Effector memory CD4-positive, alpha-beta T cell (primary cell): ENCODE measurements around the gene LCE1D.

ENCODE experiments used
- DNase-seq, 3 donors: peaks; one replicate each; pipeline ENCODE4 v3.0.0-alpha.2; 2020
- H3K27ac ChIP-seq: 2 replicates; pipeline ENCODE4 v1.7.0; 2013; ENCODE audit warnings: mild to moderate bottlenecking, low read length, moderate library complexity; ENCODE audit not compliant: insufficient read depth, poor library complexity, severe bottlenecking
- H3K27me3 ChIP-seq: replicated peaks from 2 replicates; pipeline ENCODE4 v1.7.0; 2013; ENCODE audit warnings: mild to moderate bottlenecking, low read length; ENCODE audit not compliant: insufficient read depth, control insufficient read depth, poor library complexity, severe bottlenecking
- H3K36me3 ChIP-seq: 2 replicates; pipeline ENCODE4 v1.7.0; 2013; ENCODE audit warnings: mild to moderate bottlenecking, low read length, moderate library complexity; ENCODE audit not compliant: control insufficient read depth, insufficient read depth
- H3K4me1 ChIP-seq: 2 replicates; pipeline ENCODE4 v1.7.0; 2013; ENCODE audit warnings: low read length, mild to moderate bottlenecking; ENCODE audit not compliant: control insufficient read depth, insufficient read depth, poor library complexity, severe bottlenecking
- H3K4me3 ChIP-seq: 2 replicates; pipeline ENCODE4 v1.7.0; 2013; ENCODE audit warnings: low read length, low read depth, mild to moderate bottlenecking; ENCODE audit not compliant: insufficient read depth, poor library complexity, severe bottlenecking
- H3K9me3 ChIP-seq: 2 replicates; pipeline ENCODE4 v1.7.0; 2013; ENCODE audit warnings: mild to moderate bottlenecking, low read length, moderate library complexity; ENCODE audit not compliant: control insufficient read depth

LCE1D gene

GRCh38 chr1:152768847-152769533 lies 27.5 kb upstream of the LCE1D start:
- H3K27ac ChIP-seq, result no peak overlapping the region
- no peak for DNase-seq
- H3K4me3 ChIP-seq, result no peak overlapping the region
- no peaks in the 10 kb centered on the region for H3K27me3 ChIP-seq
- H3K36me3 ChIP-seq, result no peaks in the 10 kb centered on the region
- H3K9me3 ChIP-seq, result no peaks in the 10 kb centered on the region
- H3K4me1 ChIP-seq, result no peaks in the 10 kb centered on the region

GRCh38 chr1:152770411-152770810 lies 26.1 kb upstream of the LCE1D start:
- DNase-seq, result no peak
- Histone ChIP-seq H3K4me3 (no peak overlapping the region), H3K9me3 (no peaks in the 10 kb centered on the region), H3K36me3 (no peaks in the 10 kb centered on the region), H3K27me3 (peaks cover 4% of the 10 kb centered on the region), H3K4me1 (no peaks in the 10 kb centered on the region), H3K27ac (no peak overlapping the region)

GRCh38 chr1:152774875-152775274 lies 21.6 kb upstream of the LCE1D start, which contains the start of gene LCE1F:
TSS of gene LCE1F (plus strand) at chr1:152775140. CDS start at chr1:152776372, 1,232 bp downstream.
- Histone ChIP-seq H3K36me3 (no peaks in the 10 kb centered on the region), H3K9me3 (no peaks in the 10 kb centered on the region), H3K4me3 (no peak within 1 kb of the TSS), H3K27ac (no peak within 1 kb of the TSS), H3K27me3 (peaks cover 4% of the 10 kb centered on the region), H3K4me1 (no peaks in the 10 kb centered on the region)
- DNase-seq, result no peak

- H3K36me3 ChIP-seq, result no peaks in the 10 kb centered on the region
- no peak overlapping the region for H3K27ac ChIP-seq
- no peak for DNase-seq
- no peak overlapping the region for H3K4me3 ChIP-seq
- no peaks in the 10 kb centered on the region for H3K9me3 ChIP-seq
- no peaks in the 10 kb centered on the region for H3K4me1 ChIP-seq
- peaks cover 4% of the 10 kb centered on the region for H3K27me3 ChIP-seq
Observed at GRCh38 chr1:152776361-152776760, 20.2 kb upstream of the LCE1D start.

- H3K36me3 ChIP-seq, result no peaks in the 10 kb centered on the region
- no peak overlapping the region for H3K4me3 ChIP-seq
- no peaks in the 10 kb centered on the region for H3K4me1 ChIP-seq
- H3K9me3 ChIP-seq, result no peaks in the 10 kb centered on the region
- H3K27ac ChIP-seq, result no peak overlapping the region
- DNase-seq, result no peak
- peaks cover 4% of the 10 kb centered on the region for H3K27me3 ChIP-seq
Observed at GRCh38 chr1:152777510-152778137, 18.9 kb upstream of the LCE1D start.

GRCh38 chr1:152783095-152783494 lies 13.4 kb upstream of the LCE1D start:
- no peak for DNase-seq
- peaks cover 4% of the 10 kb centered on the region for H3K27me3 ChIP-seq

GRCh38 chr1:152786077-152786476 lies 10.4 kb upstream of the LCE1D start, which contains the start of gene LCE1E:
TSS of gene LCE1E (plus strand) at chr1:152786257. CDS start at chr1:152787300, 1,043 bp downstream.
- DNase-seq, result no peak
- Histone ChIP-seq H3K27ac (no peak within 1 kb of the TSS), H3K4me1 (no peaks in the 10 kb centered on the region), H3K9me3 (no peaks in the 10 kb centered on the region), H3K36me3 (no peaks in the 10 kb centered on the region), H3K27me3 (peaks cover 4% of the 10 kb centered on the region), H3K4me3 (no peak within 1 kb of the TSS)

More at GRCh38 chr1:152783095-152783494, 13.4 kb upstream of the LCE1D start:
- no peak overlapping the region for H3K4me3 ChIP-seq
- H3K9me3 ChIP-seq, result no peaks in the 10 kb centered on the region
- no peaks in the 10 kb centered on the region for H3K36me3 ChIP-seq
- no peaks in the 10 kb centered on the region for H3K4me1 ChIP-seq
- H3K27ac ChIP-seq, result no peak overlapping the region

- no peak for DNase-seq
- H3K27ac ChIP-seq, result no peak overlapping the region
- H3K36me3 ChIP-seq, result no peaks in the 10 kb centered on the region
Observed at GRCh38 chr1:152795686-152796085, 835 bp upstream of the LCE1D start.

GRCh38 chr1:152801333-152801732 lies 4.8 kb downstream of the LCE1D start:
- H3K36me3 ChIP-seq, result no peaks in the 10 kb centered on the region
- no peaks in the 10 kb centered on the region for H3K4me1 ChIP-seq
- no peaks in the 10 kb centered on the region for H3K9me3 ChIP-seq
- H3K4me3 ChIP-seq, result no peak overlapping the region
- no peak for DNase-seq
- no peak overlapping the region for H3K27ac ChIP-seq
- peaks cover 2% of the 10 kb centered on the region for H3K27me3 ChIP-seq

More at GRCh38 chr1:152795686-152796085, 835 bp upstream of the LCE1D start:
- Histone ChIP-seq H3K9me3 (no peaks in the 10 kb centered on the region), H3K4me3 (no peak overlapping the region), H3K4me1 (no peaks in the 10 kb centered on the region), H3K27me3 (no peaks in the 10 kb centered on the region)

GRCh38 chr1:152806576-152806975 lies 10.1 kb downstream of the LCE1D start, which contains the start of gene LCE1C:
TSS of gene LCE1C (minus strand) at chr1:152806651. CDS start at chr1:152805478, 1,173 bp downstream.
- no peak for DNase-seq
- no peaks in the 10 kb centered on the region for H3K36me3 ChIP-seq
- H3K4me3 ChIP-seq, result no peak within 1 kb of the TSS
- H3K27me3 ChIP-seq, result peaks cover 2% of the 10 kb centered on the region
- H3K9me3 ChIP-seq, result no peaks in the 10 kb centered on the region
- no peaks in the 10 kb centered on the region for H3K4me1 ChIP-seq
- H3K27ac ChIP-seq, result no peak within 1 kb of the TSS
